SK-N-SH (cell line): ENCODE measurements around the gene ZXDC. TPM values are rescaled to one million over a fixed set of nuclear protein-coding genes. Genes with fewer than 3 reads are reported as not detected.
A peak's percentile ranks its signal among the peaks of the same experiment; 100 is the strongest.

Experiments
- CTCF ChIA-PET: fragments of 300-600, 350-600 bp; formaldehyde crosslinking; extraction: SDS; loops from one replicate; lab custom pipeline; 2021; lab: Yijun Ruan, JAX
- POLR2A ChIA-PET: fragments of 350-600 bp; sonication (Branson Sonifier 250); formaldehyde crosslinking; extraction: SDS; loops from one replicate; lab custom pipeline; 2020; ENCODE audit warnings: antibody characterized with exemption, inconsistent platforms; lab: Yijun Ruan, JAX
- DNase-seq: peaks from one replicate; pipeline ENCODE4 v3.0.0; 2012
- H2AFZ ChIP-seq: fragments of 200-600 bp; sonication (generic); 2 replicates; pipeline ENCODE4 v1.8.1; 2016; ENCODE audit warnings: antibody characterized with exemption, mild to moderate bottlenecking, low read depth
- H3F3A ChIP-seq: fragments of 200-600 bp; sonication (generic); replicated peaks from 2 replicates; pipeline ENCODE3; 2016; ENCODE audit warnings: antibody characterized with exemption, mild to moderate bottlenecking; ENCODE audit not compliant: insufficient read depth
- H3K27ac ChIP-seq, 2 experiments: fragments of 200-500 bp in 1 of 2; fragments of 200-600 bp in 1 of 2; sonication (Bioruptor generic) in 1 of 2; sonication (generic), shearing (Covaris generic) in 1 of 2; 2 replicates each; pipeline versions ENCODE4 v1.5.1 to v1.6.1; 2014 to 2016; ENCODE audit warnings: low read depth in 2 of 2, inconsistent platforms in 1 of 2, low read length in 1 of 2, mild to moderate bottlenecking in 1 of 2, mixed read lengths in 1 of 2
- H3K27me3 ChIP-seq: fragments of 200-600 bp; sonication (generic), shearing (Covaris generic); 2 replicates; pipeline ENCODE4 v1.6.1; 2016; ENCODE audit warnings: mixed run types; ENCODE audit not compliant: insufficient read depth
- H3K36me3 ChIP-seq, 2 experiments: fragments of 200-500 bp in 1 of 2; fragments of 200-600 bp in 1 of 2; sonication (Bioruptor generic) in 1 of 2; sonication (generic) in 1 of 2; replicated peaks in 1 of 2; 2 replicates each; pipeline versions ENCODE3 to v1.5.1; 2014 to 2016; ENCODE audit warnings: low read length in 1 of 2, mild to moderate bottlenecking in 1 of 2; ENCODE audit not compliant: insufficient read depth in 2 of 2, control insufficient read depth in 1 of 2
- H3K4me1 ChIP-seq, 2 experiments: fragments of 200-500 bp in 1 of 2; fragments of 200-600 bp in 1 of 2; sonication (Bioruptor generic) in 1 of 2; sonication (generic), shearing (Covaris generic) in 1 of 2; 2 replicates each; pipeline versions ENCODE4 v1.5.1 to v1.6.1; 2014 to 2016; ENCODE audit warnings: low read depth in 1 of 2, low read length in 1 of 2, mixed run types in 1 of 2; ENCODE audit not compliant: insufficient read depth in 2 of 2, control insufficient read depth in 1 of 2
- H3K4me2 ChIP-seq: fragments of 200-600 bp; sonication (generic), shearing (Covaris generic); 2 replicates; pipeline ENCODE4 v1.6.1; 2017; ENCODE audit warnings: mixed run types
- H3K4me3 ChIP-seq, 2 experiments: fragments of 200-500 bp in 1 of 2; fragments of 200-600 bp in 1 of 2; sonication (Bioruptor generic) in 1 of 2; sonication (generic), shearing (Covaris generic) in 1 of 2; 2 replicates each; pipeline versions ENCODE4 v1.5.1 to v1.8.1; 2014 to 2016; ENCODE audit warnings: low read depth in 2 of 2, inconsistent platforms in 1 of 2, low read length in 1 of 2, mild to moderate bottlenecking in 1 of 2, mixed read lengths in 1 of 2, moderate library complexity in 1 of 2
- H3K79me2 ChIP-seq: fragments of 200-600 bp; sonication (generic); 2 replicates; pipeline ENCODE4 v1.8.1; 2017; ENCODE audit warnings: mild to moderate bottlenecking; ENCODE audit not compliant: insufficient read depth
- H3K9ac ChIP-seq: fragments of 200-600 bp; sonication (generic); 2 replicates; pipeline ENCODE4 v1.6.1; 2017; ENCODE audit warnings: mixed run types
- H3K9me2 ChIP-seq: fragments of 200-600 bp; sonication (generic); 2 replicates; pipeline ENCODE4 v1.6.1; 2017; ENCODE audit warnings: mixed run types
- H3K9me3 ChIP-seq: fragments of 200-600 bp; sonication (generic); 2 replicates; pipeline ENCODE4 v1.6.1; 2017; ENCODE audit warnings: mixed run types, mild to moderate bottlenecking, moderate library complexity
- H4K20me1 ChIP-seq: fragments of 200-600 bp; sonication (generic); 2 replicates; pipeline ENCODE4 v1.6.1; 2017; ENCODE audit warnings: mild to moderate bottlenecking, mixed run types; ENCODE audit not compliant: insufficient read depth
- CHD2 ChIP-seq: fragments of 150-350 bp; IDR thresholded peaks from 2 replicates; pipeline ENCODE4 v1.6.1; 2018; ENCODE audit warnings: low read length; ENCODE audit not compliant: partially characterized antibody
- EP300 ChIP-seq, 2 experiments: IDR thresholded peaks; 2 replicates each; pipeline versions ENCODE4 v1.4.0 to v1.6.1; 2012; ENCODE audit warnings: borderline replicate concordance in 1 of 2, low read depth in 1 of 2, low read length in 1 of 2
- FOXJ3 ChIP-seq: sonication (generic); formaldehyde crosslinking; IDR thresholded peaks from 2 replicates; pipeline ENCODE4 v1.5.1; 2020; ENCODE audit warnings: mild to moderate bottlenecking, missing genetic modification reagents
- GABPA ChIP-seq: IDR thresholded peaks from 2 replicates; pipeline ENCODE4 v1.4.0; 2012; ENCODE audit warnings: low read depth, mild to moderate bottlenecking
- GATA2 ChIP-seq: sonication (generic); formaldehyde crosslinking; IDR thresholded peaks from 2 replicates; pipeline ENCODE4 v1.5.0; 2020; ENCODE audit warnings: mild to moderate bottlenecking, missing genetic modification reagents
- IRF3 ChIP-seq: fragments of 150-350 bp; IDR thresholded peaks from 2 replicates; pipeline ENCODE4 v1.6.1; 2016; ENCODE audit warnings: mild to moderate bottlenecking, low read depth, low read length
- JUND ChIP-seq: IDR thresholded peaks from 2 replicates; pipeline ENCODE4 v1.4.0; 2012
- MAX ChIP-seq: IDR thresholded peaks from 2 replicates; pipeline ENCODE4 v1.4.0; 2012; ENCODE audit warnings: low read depth
- MEF2A ChIP-seq: IDR thresholded peaks from 2 replicates; pipeline ENCODE4 v1.4.0; 2012; ENCODE audit warnings: low read depth, borderline replicate concordance
- NFIC ChIP-seq: IDR thresholded peaks from 2 replicates; pipeline ENCODE4 v1.4.0; 2012; ENCODE audit warnings: borderline replicate concordance
- PBX3 ChIP-seq: IDR thresholded peaks from 2 replicates; pipeline ENCODE4; 2012
- POLR2AphosphoS5 ChIP-seq: IDR thresholded peaks from 2 replicates; pipeline ENCODE4 v1.6.1; 2012; ENCODE audit warnings: low read depth, low read length
- RCOR1 ChIP-seq: fragments of 150-350 bp; IDR thresholded peaks from 2 replicates; pipeline ENCODE4 v1.6.1; 2017; ENCODE audit warnings: antibody characterized with exemption, low read length
- RFX5 ChIP-seq: IDR thresholded peaks from 2 replicates; pipeline ENCODE4 v1.6.1; 2012; ENCODE audit warnings: mild to moderate bottlenecking, improper control_type of control experiment, low read length
- RXRA ChIP-seq: IDR thresholded peaks from 2 replicates; pipeline ENCODE4 v1.4.0; 2012; ENCODE audit warnings: low read depth, mild to moderate bottlenecking, borderline replicate concordance
- SIN3A ChIP-seq: IDR thresholded peaks from 2 replicates; pipeline ENCODE4 v1.6.1; 2012; ENCODE audit warnings: low read depth, mild to moderate bottlenecking, low read length, moderate library complexity, borderline replicate concordance
- TAF1 ChIP-seq: IDR thresholded peaks from 2 replicates; pipeline ENCODE4 v1.6.1; 2012; ENCODE audit warnings: low read depth, mild to moderate bottlenecking, low read length, moderate library complexity, borderline replicate concordance
- TEAD4 ChIP-seq: IDR thresholded peaks from 2 replicates; pipeline ENCODE4 v1.4.0; 2012; ENCODE audit warnings: mild to moderate bottlenecking, borderline replicate concordance; ENCODE audit not compliant: insufficient read depth
- USF1 ChIP-seq: IDR thresholded peaks from 2 replicates; pipeline ENCODE4 v1.4.0; 2012; ENCODE audit warnings: low read depth, borderline replicate concordance
- USF2 ChIP-seq: fragments of 150-350 bp; IDR thresholded peaks from 2 replicates; pipeline ENCODE4 v1.6.1; 2017; ENCODE audit warnings: antibody characterized with exemption, low read length, low read depth, borderline replicate concordance
- YY1 ChIP-seq: IDR thresholded peaks from 2 replicates; pipeline ENCODE4 v1.4.0; 2012; ENCODE audit warnings: low read depth, mild to moderate bottlenecking
- WGBS: methylation state at CpG from one replicate; pipeline ENCODE4 v1.1.6; 2017; ENCODE audit warnings: low lambda C conversion rate; 5-methylcytosine and 5-hydroxymethylcytosine counted together
- polyA plus RNA-seq, 3 experiments: library from polyadenylated mRNA; depleted of rRNA; stranded (reverse); fragments of >200 nt; gene quantifications; 2 replicates each; pipeline ENCODE4 v1.2.3, GENCODE V29; 2012
- TF ChIP-seq, protein P1 (sequence below): IDR thresholded peaks from 2 replicates; pipeline ENCODE4 v1.6.1; 2012; ENCODE audit warnings: mild to moderate bottlenecking, low read depth, low read length, moderate library complexity
- TF ChIP-seq, protein P2 (sequence below): IDR thresholded peaks from 2 replicates; pipeline ENCODE4 v1.4.0; 2012; ENCODE audit warnings: low read depth, borderline replicate concordance

ZXDC gene
- polyA plus RNA-seq, 1 of the 3 experiments (the other 2 are of a cell fraction): 8.5 TPM

DNA sequence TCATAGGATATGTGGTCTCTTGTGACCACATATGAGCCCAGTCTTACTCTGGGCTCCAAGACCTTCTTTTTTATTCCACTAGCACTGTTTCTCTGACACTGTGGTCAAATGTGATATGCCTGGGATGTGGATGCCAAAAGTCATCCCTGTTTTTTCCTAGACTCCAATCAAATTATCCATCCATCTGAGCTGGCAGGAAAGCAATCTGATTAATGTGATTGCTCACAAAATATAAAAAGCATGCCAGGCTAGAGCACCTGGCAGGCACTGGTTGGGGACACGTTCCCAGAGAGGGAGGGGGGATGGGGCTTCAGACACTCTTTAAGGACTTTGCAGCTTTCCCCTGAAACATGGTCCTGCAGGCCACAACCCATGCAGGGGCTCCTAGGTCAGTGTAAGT is 84.1 kb downstream of the ZXDC start:
- CTCF ChIA-PET: interaction anchor here (1.2 to 7.1 kb wide), 5 partner anchors 17 to 258 kb away, joined by 5 to 79 read pairs (median 10); partner anchors contain the start of gene ZXDC
- H3K4me3 ChIP-seq: no peak overlapping the region
- no peaks in the 10 kb centered on the region for H3K27me3 ChIP-seq
- H2AFZ ChIP-seq: no peak overlapping the region
- H3K36me3 ChIP-seq: no peaks in the 10 kb centered on the region
- no peaks in the 10 kb centered on the region for H3K79me2 ChIP-seq
- H3K4me2 ChIP-seq: no peak overlapping the region
- no peak overlapping the region for H3K9ac ChIP-seq
- 0% methylated on average over 1 of the region's 1 CpG for WGBS
- DNase-seq: peak; percentile 63
- POLR2A ChIA-PET: no interaction called here
- no peaks in the 10 kb centered on the region for H3F3A ChIP-seq
- H3K27ac ChIP-seq: peak overlapping the region in 1 of 2 experiments; percentile 24; a peak in 1 of 4 replicates
- no peaks in the 10 kb centered on the region for H3K9me2 ChIP-seq
- H4K20me1 ChIP-seq: no peaks in the 10 kb centered on the region
- H3K9me3 ChIP-seq: no peaks in the 10 kb centered on the region
- H3K4me1 ChIP-seq: peaks cover 0 to 25% of the 10 kb centered on the region in 2 experiments; a peak in 2 of 4 replicates
- peak in 1 of 2 experiments; percentile 67; a peak in 1 of 4 replicates for TF ChIP-seq EP300 (IDR thresholded peaks at IDR 0.05; ENCODE audit: borderline replicate concordance in 1 of 2, low read depth in 1 of 2, low read length in 1 of 2)
- TF ChIP-seq PBX3: no peak
- no peak for TF ChIP-seq USF1
- TF ChIP-seq CHD2: peak; percentile 69
- TF ChIP-seq YY1: no peak
- peak; percentile 66 for TF ChIP-seq GATA2 (CRISPR knock-in tag)
- TF ChIP-seq SIN3A: no peak
- TF ChIP-seq RFX5: no peak
- TF ChIP-seq USF2: no peak
- no peak for TF ChIP-seq GABPA
- TF ChIP-seq, protein P1, sequence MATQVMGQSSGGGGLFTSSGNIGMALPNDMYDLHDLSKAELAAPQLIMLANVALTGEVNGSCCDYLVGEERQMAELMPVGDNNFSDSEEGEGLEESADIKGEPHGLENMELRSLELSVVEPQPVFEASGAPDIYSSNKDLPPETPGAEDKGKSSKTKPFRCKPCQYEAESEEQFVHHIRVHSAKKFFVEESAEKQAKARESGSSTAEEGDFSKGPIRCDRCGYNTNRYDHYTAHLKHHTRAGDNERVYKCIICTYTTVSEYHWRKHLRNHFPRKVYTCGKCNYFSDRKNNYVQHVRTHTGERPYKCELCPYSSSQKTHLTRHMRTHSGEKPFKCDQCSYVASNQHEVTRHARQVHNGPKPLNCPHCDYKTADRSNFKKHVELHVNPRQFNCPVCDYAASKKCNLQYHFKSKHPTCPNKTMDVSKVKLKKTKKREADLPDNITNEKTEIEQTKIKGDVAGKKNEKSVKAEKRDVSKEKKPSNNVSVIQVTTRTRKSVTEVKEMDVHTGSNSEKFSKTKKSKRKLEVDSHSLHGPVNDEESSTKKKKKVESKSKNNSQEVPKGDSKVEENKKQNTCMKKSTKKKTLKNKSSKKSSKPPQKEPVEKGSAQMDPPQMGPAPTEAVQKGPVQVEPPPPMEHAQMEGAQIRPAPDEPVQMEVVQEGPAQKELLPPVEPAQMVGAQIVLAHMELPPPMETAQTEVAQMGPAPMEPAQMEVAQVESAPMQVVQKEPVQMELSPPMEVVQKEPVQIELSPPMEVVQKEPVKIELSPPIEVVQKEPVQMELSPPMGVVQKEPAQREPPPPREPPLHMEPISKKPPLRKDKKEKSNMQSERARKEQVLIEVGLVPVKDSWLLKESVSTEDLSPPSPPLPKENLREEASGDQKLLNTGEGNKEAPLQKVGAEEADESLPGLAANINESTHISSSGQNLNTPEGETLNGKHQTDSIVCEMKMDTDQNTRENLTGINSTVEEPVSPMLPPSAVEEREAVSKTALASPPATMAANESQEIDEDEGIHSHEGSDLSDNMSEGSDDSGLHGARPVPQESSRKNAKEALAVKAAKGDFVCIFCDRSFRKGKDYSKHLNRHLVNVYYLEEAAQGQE: no peak
- no peak for TF ChIP-seq FOXJ3 (CRISPR knock-in tag)
- TF ChIP-seq, protein P2, sequence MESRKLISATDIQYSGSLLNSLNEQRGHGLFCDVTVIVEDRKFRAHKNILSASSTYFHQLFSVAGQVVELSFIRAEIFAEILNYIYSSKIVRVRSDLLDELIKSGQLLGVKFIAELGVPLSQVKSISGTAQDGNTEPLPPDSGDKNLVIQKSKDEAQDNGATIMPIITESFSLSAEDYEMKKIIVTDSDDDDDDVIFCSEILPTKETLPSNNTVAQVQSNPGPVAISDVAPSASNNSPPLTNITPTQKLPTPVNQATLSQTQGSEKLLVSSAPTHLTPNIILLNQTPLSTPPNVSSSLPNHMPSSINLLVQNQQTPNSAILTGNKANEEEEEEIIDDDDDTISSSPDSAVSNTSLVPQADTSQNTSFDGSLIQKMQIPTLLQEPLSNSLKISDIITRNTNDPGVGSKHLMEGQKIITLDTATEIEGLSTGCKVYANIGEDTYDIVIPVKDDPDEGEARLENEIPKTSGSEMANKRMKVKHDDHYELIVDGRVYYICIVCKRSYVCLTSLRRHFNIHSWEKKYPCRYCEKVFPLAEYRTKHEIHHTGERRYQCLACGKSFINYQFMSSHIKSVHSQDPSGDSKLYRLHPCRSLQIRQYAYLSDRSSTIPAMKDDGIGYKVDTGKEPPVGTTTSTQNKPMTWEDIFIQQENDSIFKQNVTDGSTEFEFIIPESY: no peak
- no peak for TF ChIP-seq IRF3
- peak; percentile 76 for TF ChIP-seq RCOR1
- no peak for TF ChIP-seq POLR2AphosphoS5
- no peak for TF ChIP-seq TEAD4
- TF ChIP-seq TAF1: no peak
- TF ChIP-seq NFIC: no peak
- no peak for TF ChIP-seq RXRA
- TF ChIP-seq MEF2A: no peak
- TF ChIP-seq MAX: no peak
- TF ChIP-seq JUND: no peak
